AG09319 (cell line): Measurements from ENCODE around the gene ARHGEF2.
A peak's percentile ranks its signal among the peaks of the same experiment; 100 is the strongest.

Source experiments
- DNase-seq: peaks from one replicate; pipeline ENCODE4 v3.0.0-alpha.2; 2010; ENCODE audit warnings: low read depth; ENCODE audit errors: extremely low read depth
- TF ChIP-seq, protein P1 (sequence below): IDR thresholded peaks from 2 replicates; pipeline ENCODE4 v1.5.1; 2011; ENCODE audit warnings: low read depth, mild to moderate bottlenecking, inconsistent platforms, low read length, moderate library complexity

The ARHGEF2 gene

DNA sequence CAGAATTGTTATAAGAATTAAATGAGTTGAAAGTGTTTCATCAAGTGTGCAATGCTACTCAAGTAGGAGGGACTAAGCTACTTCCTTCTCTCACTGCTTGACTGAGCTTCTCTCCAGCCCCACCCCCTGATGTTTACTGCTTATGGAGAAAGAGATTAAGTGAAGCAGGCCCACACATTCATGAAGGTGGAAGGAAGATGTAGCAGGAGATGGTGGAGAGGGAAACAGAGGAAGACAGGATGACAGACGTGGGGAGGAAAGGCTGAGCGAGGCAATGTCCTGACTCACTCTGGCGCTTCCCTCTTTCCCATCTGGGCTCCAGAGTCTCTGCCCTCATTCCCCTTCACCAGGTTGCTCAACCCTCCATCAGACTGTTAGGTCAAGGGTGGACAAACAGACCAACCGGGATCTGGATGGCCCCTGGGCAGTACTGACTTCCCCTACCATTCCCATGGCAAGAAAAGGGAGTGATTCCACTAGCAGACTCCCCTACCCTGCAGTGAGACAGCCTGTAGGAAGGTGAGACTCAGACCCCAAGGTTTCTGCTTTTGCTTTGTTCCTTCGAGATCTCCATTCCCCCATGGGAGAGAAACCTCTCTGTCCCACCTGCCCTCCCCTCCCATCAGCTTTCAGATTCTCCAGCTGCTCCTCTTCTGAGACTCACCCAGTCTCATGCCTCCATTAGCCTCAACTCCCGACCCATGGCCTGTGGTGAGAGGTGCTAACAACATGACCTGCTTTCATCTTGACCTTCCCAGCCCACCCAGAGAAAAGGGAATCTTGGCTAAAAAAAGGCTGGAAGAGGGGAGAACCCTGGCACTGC, 3.1 kb upstream of the ARHGEF2 start:
- DNase-seq: peak; percentile 54
- TF ChIP-seq, protein P1, sequence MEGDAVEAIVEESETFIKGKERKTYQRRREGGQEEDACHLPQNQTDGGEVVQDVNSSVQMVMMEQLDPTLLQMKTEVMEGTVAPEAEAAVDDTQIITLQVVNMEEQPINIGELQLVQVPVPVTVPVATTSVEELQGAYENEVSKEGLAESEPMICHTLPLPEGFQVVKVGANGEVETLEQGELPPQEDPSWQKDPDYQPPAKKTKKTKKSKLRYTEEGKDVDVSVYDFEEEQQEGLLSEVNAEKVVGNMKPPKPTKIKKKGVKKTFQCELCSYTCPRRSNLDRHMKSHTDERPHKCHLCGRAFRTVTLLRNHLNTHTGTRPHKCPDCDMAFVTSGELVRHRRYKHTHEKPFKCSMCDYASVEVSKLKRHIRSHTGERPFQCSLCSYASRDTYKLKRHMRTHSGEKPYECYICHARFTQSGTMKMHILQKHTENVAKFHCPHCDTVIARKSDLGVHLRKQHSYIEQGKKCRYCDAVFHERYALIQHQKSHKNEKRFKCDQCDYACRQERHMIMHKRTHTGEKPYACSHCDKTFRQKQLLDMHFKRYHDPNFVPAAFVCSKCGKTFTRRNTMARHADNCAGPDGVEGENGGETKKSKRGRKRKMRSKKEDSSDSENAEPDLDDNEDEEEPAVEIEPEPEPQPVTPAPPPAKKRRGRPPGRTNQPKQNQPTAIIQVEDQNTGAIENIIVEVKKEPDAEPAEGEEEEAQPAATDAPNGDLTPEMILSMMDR: no peak

DNA sequence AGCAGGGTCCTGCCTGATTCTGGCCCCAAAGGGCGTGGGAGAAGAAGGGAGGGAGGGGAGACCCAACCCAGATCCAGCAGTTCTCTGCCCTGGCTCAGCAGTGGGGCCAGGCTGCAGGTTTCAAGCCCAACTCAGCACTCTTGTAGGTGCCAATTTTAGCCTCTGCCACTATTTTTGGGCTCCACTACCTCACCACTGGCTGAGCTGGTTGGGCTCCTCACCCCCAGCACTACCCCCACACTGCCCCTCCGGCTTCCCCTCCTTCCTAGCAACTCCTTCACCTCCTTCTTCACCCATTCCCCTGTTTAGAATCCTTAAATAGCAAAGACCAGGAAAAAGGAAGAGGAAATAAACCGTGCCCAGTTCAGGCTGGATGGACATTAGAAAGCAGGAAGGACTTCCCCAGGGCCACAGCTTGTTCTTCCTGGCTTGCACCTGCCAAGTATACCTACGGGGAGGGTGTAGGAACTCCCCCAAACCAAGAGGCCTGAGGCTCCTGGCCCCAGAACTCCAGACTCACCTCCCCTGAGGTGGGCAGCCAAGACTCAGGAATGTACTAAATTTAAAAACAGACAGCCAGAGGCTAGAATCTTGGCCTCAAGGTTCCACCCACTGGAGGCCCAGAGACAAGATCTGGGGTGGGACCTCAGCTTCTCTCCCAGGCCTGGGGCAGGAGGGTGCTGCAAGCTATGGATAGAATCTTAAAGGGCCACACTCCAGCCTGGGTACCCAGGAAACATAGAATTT, 1.4 kb upstream of the ARHGEF2 start:
- TF ChIP-seq, protein P1: no peak
- no peak for DNase-seq

GRCh38 chr1:155978973-155979429, 654 bp upstream of the ARHGEF2 start:
- no peak for DNase-seq
- TF ChIP-seq, protein P1: no peak

- DNase-seq: no peak
- TF ChIP-seq, protein P1: no peak
These were observed 540 bp downstream of the ARHGEF2 start for GRCh38 chr1:155977690-155978324.

- TF ChIP-seq, protein P1: no peak
- DNase-seq: no peak
These were observed 1.2 kb downstream of the ARHGEF2 start for GRCh38 chr1:155976913-155977689.

- peak; percentile 59 for DNase-seq
- TF ChIP-seq, protein P1: no peak
These were observed 2.1 kb downstream of the ARHGEF2 start for GRCh38 chr1:155976062-155976912.
